ENCODE results near the gene NOC3L.
A peak's percentile ranks its signal among the peaks of the same experiment; 100 is the strongest.

The NOC3L gene, protein sequence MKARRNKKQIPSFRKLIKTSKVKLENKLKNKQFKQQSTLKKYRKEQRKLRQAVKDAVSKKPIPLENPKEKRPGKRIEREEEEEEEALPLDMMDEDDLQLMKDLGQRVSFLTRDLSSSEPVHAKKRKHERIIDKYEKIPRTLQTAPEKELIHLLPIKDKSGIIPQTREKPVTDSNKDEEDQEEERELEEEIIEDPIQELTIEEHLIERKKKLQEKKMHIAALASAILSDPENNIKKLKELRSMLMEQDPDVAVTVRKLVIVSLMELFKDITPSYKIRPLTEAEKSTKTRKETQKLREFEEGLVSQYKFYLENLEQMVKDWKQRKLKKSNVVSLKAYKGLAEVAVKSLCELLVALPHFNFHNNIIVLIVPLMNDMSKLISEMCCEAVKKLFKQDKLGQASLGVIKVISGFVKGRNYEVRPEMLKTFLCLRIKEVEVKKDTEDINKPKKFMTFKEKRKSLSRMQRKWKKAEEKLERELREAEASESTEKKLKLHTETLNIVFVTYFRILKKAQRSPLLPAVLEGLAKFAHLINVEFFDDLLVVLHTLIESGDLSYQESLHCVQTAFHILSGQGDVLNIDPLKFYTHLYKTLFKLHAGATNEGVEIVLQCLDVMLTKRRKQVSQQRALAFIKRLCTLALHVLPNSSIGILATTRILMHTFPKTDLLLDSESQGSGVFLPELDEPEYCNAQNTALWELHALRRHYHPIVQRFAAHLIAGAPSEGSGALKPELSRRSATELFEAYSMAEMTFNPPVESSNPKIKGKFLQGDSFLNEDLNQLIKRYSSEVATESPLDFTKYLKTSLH

GRCh38 chr10:94362360-94363250 is at the start of gene NOC3L:
TSS of gene NOC3L (minus strand) at chr10:94362939. CDS start at chr10:94362838, 101 bp downstream.
- Mint-ChIP-seq H3K4me1 (peaks cover 13% of the 10 kb centered on the region), H3K36me3 (peaks cover 12% of the 10 kb centered on the region), H3K27ac (peak within 1 kb of the TSS; percentile 99), H3K9me3 (no peaks in the 10 kb centered on the region), H3K4me3 (peak within 1 kb of the TSS; percentile 98), H3K27me3 (peaks cover 3% of the 10 kb centered on the region)
- DNase-seq (ENCODE audit: low spot score in 2 of 2): peak; percentile 96 to 98
- peak; percentile 91 for ATAC-seq (ENCODE audit: low read depth)

GRCh38 chr10:94412449-94412848 is 49.7 kb upstream of the NOC3L start:
- Mint-ChIP-seq H3K4me1 (peaks cover 16% of the 10 kb centered on the region), H3K9me3 (no peaks in the 10 kb centered on the region), H3K36me3 (no peaks in the 10 kb centered on the region), H3K4me3 (no peak overlapping the region), H3K27me3 (no peaks in the 10 kb centered on the region), H3K27ac (no peak overlapping the region)
- DNase-seq (ENCODE audit: low spot score in 2 of 2) (no peak), ATAC-seq (ENCODE audit: low read depth) (no peak)

GRCh38 chr10:94411304-94411703 is 48.6 kb upstream of the NOC3L start:
- Mint-ChIP-seq H3K4me3 (no peak overlapping the region), H3K27me3 (no peaks in the 10 kb centered on the region), H3K27ac (no peak overlapping the region), H3K9me3 (no peaks in the 10 kb centered on the region), H3K36me3 (no peaks in the 10 kb centered on the region), H3K4me1 (peaks cover 11% of the 10 kb centered on the region)
- no peak for DNase-seq (ENCODE audit: low spot score in 2 of 2)
- ATAC-seq (ENCODE audit: low read depth): no peak

- no peaks in the 10 kb centered on the region for H3K27me3 Mint-ChIP-seq
- H3K27ac Mint-ChIP-seq: no peak overlapping the region
- DNase-seq (ENCODE audit: low spot score in 2 of 2) (no peak), ATAC-seq (ENCODE audit: low read depth) (no peak)
- H3K36me3 Mint-ChIP-seq: no peaks in the 10 kb centered on the region
- no peak overlapping the region for H3K4me3 Mint-ChIP-seq
- no peaks in the 10 kb centered on the region for H3K9me3 Mint-ChIP-seq
- H3K4me1 Mint-ChIP-seq: peaks cover 8% of the 10 kb centered on the region
Measured at GRCh38 chr10:94409021-94409657, 46.4 kb upstream of the NOC3L start.

- Mint-ChIP-seq H3K4me1 (peaks cover 6% of the 10 kb centered on the region), H3K27me3 (no peaks in the 10 kb centered on the region), H3K4me3 (no peak overlapping the region), H3K27ac (no peak overlapping the region), H3K36me3 (no peaks in the 10 kb centered on the region), H3K9me3 (no peaks in the 10 kb centered on the region)
- ATAC-seq (ENCODE audit: low read depth) (no peak), DNase-seq (ENCODE audit: low spot score in 2 of 2) (no peak)
Measured at GRCh38 chr10:94407668-94408067, 44.9 kb upstream of the NOC3L start.

GRCh38 chr10:94405406-94405805 is 42.7 kb upstream of the NOC3L start:
- DNase-seq (ENCODE audit: low spot score in 2 of 2) (no peak), ATAC-seq (ENCODE audit: low read depth) (no peak)
- H3K27me3 Mint-ChIP-seq: no peaks in the 10 kb centered on the region
- peaks cover 6% of the 10 kb centered on the region for H3K4me1 Mint-ChIP-seq
- no peaks in the 10 kb centered on the region for H3K36me3 Mint-ChIP-seq
- no peak overlapping the region for H3K27ac Mint-ChIP-seq
- H3K4me3 Mint-ChIP-seq: peak overlapping the region; percentile 45
- H3K9me3 Mint-ChIP-seq: no peaks in the 10 kb centered on the region

DNA sequence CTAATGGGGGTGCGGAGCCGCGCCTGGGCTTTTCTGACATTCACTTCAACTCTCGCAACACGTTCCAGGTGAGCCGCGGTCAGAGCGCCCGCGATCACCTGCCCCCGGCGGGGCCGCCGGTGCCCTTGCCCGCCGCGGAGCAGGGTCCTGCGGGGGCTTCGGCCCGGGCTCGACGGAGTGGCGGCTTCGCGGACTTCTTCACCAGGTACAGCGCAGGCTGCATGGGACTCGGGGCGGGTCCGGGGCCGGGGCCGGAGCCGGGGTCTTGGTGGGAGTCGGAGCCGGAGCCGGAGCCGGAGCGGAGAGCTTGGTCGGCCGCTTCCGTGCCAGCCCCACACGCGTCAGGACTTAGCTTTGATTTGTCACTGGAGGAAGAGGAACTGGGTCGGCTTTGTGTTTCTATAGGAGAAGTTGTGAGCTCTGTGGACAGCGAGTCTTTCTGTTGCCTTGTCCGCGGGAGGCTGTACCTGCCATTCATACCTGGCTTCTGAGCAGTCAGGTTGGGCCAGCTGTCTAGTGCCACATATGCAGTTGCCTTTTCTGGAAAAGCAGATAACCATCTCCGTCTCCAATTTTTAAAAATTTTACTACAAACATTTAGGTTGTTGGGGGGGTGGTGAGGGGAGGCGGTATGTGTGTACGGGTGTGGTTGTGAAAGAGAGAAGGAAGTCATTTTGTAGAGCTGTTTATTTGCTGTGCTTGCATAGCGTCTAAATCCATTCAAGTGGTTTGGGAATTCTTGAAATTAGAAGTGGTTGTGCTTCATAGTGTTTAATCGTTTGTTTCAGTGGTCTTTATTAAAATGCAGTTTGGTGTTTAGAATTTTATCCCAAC is 40.9 kb upstream of the NOC3L start:
- Mint-ChIP-seq H3K4me1 (peaks cover 6% of the 10 kb centered on the region), H3K27ac (peak overlapping the region; percentile 92), H3K36me3 (no peaks in the 10 kb centered on the region), H3K9me3 (no peaks in the 10 kb centered on the region), H3K4me3 (peak overlapping the region; percentile 91), H3K27me3 (no peaks in the 10 kb centered on the region)
- DNase-seq (ENCODE audit: low spot score in 2 of 2) (peak; percentile 66 to 70), ATAC-seq (ENCODE audit: low read depth) (peak; percentile 82)

DNA sequence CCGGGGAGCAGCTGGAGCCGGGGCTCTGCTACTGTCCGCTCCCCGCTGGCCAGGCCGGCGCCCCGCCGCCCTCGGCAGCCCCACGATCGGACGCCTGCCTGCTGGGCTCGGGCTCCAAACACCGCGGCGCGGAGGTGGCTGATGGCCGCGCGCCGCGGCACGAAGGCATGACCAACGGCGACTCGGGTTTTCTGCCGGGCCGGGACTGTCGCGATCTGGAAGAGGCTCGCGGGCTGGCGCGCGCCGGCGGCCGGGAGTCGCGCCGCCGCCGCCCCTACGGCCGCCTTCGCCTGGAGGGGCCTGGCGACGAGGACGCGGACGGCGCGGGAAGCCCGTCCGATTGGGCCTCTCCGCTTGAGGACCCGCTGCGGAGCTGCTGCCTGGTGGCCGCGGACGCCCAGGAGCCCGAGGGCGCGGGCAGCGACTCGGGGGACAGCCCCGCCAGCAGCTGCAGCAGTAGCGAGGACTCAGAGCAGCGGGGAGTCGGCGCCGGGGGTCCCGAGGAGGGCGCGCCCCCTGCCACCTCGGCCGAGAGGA is 40.2 kb upstream of the NOC3L start:
- Mint-ChIP-seq H3K9me3 (no peaks in the 10 kb centered on the region), H3K4me3 (peak overlapping the region; percentile 91), H3K4me1 (peaks cover 6% of the 10 kb centered on the region), H3K36me3 (no peaks in the 10 kb centered on the region), H3K27me3 (no peaks in the 10 kb centered on the region), H3K27ac (no peak overlapping the region)
- peak; percentile 13 for ATAC-seq (ENCODE audit: low read depth)
- no peak for DNase-seq (ENCODE audit: low spot score in 2 of 2)

DNA sequence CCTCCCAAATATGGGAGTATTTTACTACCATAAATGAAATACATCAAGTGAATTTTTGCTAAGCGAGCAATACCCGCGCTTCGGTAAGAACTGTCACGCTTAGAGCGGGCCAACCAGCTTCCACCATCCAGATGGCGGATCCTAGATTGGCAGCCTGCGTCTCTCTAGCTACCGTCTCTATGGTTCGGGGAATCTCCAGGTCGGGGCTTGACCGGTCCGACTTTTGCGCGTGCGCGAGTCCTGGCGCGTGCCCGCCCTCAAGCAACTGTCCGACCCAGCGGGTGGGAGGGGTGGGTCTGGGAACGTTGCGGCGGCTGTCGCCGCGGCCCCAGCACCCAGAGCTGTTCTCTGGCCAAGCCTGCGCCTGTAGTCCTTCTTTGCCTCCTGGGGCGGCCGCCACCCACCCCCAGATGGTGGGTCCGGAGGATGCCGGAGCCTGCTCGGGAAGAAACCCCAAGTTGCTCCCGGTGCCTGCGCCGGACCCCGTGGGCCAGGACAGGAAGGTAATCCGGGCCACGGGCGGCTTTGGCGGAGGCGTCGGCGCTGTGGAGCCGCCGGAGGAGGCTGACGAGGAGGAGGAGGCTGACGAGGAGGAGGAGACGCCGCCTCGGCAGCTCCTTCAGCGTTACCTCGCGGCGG is 39.6 kb upstream of the NOC3L start, which contains the start of gene TBC1D12:
TSS of gene TBC1D12 (plus strand) at position 338 of the 639 bp plus-strand sequence. CDS start at position 411, 73 bp downstream.
- Mint-ChIP-seq H3K4me1 (peaks cover 6% of the 10 kb centered on the region), H3K4me3 (peak within 1 kb of the TSS; percentile 91), H3K36me3 (no peaks in the 10 kb centered on the region), H3K27me3 (no peaks in the 10 kb centered on the region), H3K27ac (peak within 1 kb of the TSS; percentile 92), H3K9me3 (no peaks in the 10 kb centered on the region)
- DNase-seq (ENCODE audit: low spot score in 2 of 2) (peak; percentile 42 to 67), ATAC-seq (ENCODE audit: low read depth) (peak; percentile 57)

- H3K9me3 Mint-ChIP-seq: no peaks in the 10 kb centered on the region
Measured at GRCh38 chr10:94398762-94399161, 36.0 kb upstream of the NOC3L start.

GRCh38 chr10:94397549-94398370 is 35.0 kb upstream of the NOC3L start:
- no peak for DNase-seq (ENCODE audit: low spot score in 2 of 2)
- no peak for ATAC-seq (ENCODE audit: low read depth)
- H3K36me3 Mint-ChIP-seq: no peaks in the 10 kb centered on the region
- H3K27ac Mint-ChIP-seq: no peak overlapping the region
- no peak overlapping the region for H3K4me3 Mint-ChIP-seq
- no peaks in the 10 kb centered on the region for H3K27me3 Mint-ChIP-seq
- H3K9me3 Mint-ChIP-seq: no peaks in the 10 kb centered on the region
- H3K4me1 Mint-ChIP-seq: peaks cover 3% of the 10 kb centered on the region

More at GRCh38 chr10:94398762-94399161, 36.0 kb upstream of the NOC3L start:
- no peak for ATAC-seq (ENCODE audit: low read depth)
- Mint-ChIP-seq H3K36me3 (no peaks in the 10 kb centered on the region), H3K27me3 (no peaks in the 10 kb centered on the region), H3K4me1 (peaks cover 3% of the 10 kb centered on the region), H3K27ac (no peak overlapping the region), H3K4me3 (no peak overlapping the region)
- DNase-seq (ENCODE audit: low spot score in 2 of 2): no peak

All from memory B cell (primary cell).